ENCODE results near the gene MTNR1A. TPM values are rescaled to one million over a fixed set of nuclear protein-coding genes. Genes with fewer than 3 reads are reported as not detected.

The MTNR1A gene
- total and polyA plus RNA-seq, 2 donors from 2014 or later: 1.5 TPM; not detected in 1

DNA sequence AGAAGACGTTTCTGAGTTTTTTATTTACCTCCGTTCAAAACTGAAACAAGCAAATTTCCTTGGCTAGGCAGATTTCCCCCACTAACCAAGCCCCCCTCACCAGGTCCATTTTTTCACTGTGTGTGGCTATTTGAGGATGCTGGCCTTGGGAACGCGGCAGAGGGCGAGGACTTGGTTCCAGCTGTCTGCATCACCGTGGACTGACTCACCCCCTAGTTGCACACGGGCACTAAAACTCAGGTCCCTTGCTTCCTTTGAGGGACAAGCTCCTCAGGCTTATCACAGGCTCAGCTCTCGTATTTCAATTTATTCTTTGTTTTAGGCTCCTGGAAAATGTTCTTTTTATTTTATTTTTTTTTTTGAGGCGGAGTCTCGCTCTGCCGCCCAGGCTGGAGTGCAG is 8.4 kb upstream of the MTNR1A start:
- Histone ChIP-seq H3K27me3 (ENCODE audit: control insufficient read depth, insufficient read depth, low read length) (no peaks in the 10 kb centered on the region), H3K4me1 (ENCODE audit: control insufficient read depth in 2 of 3, insufficient read depth in 2 of 3, low read depth in 1 of 3, low read length in 3 of 3) (no peaks in the 10 kb centered on the region), H3K4me3 (ENCODE audit: low read length in 3 of 3) (no peak overlapping the region), H3K36me3 (ENCODE audit: control insufficient read depth in 2 of 3, insufficient read depth in 3 of 3, low read length in 3 of 3) (no peaks in the 10 kb centered on the region), H3K9me3 (ENCODE audit: control insufficient read depth in 2 of 3, insufficient read depth in 1 of 3, low read length in 3 of 3) (peaks cover 0 to 6% (median 0%) of the 10 kb centered on the region in 3 donors), H3K27ac (ENCODE audit: low read depth in 2 of 2, low read length in 2 of 2) (no peak overlapping the region), H3K9ac (ENCODE audit: low read length in 3 of 3) (no peak overlapping the region)
- intact Hi-C loops (cut with DNase I): no loop called here
- FAIRE-seq (no peak), DNase-seq (no peak)
- TF ChIP-seq, protein P1, sequence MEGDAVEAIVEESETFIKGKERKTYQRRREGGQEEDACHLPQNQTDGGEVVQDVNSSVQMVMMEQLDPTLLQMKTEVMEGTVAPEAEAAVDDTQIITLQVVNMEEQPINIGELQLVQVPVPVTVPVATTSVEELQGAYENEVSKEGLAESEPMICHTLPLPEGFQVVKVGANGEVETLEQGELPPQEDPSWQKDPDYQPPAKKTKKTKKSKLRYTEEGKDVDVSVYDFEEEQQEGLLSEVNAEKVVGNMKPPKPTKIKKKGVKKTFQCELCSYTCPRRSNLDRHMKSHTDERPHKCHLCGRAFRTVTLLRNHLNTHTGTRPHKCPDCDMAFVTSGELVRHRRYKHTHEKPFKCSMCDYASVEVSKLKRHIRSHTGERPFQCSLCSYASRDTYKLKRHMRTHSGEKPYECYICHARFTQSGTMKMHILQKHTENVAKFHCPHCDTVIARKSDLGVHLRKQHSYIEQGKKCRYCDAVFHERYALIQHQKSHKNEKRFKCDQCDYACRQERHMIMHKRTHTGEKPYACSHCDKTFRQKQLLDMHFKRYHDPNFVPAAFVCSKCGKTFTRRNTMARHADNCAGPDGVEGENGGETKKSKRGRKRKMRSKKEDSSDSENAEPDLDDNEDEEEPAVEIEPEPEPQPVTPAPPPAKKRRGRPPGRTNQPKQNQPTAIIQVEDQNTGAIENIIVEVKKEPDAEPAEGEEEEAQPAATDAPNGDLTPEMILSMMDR (IDR thresholded peaks at IDR 0.05; ENCODE audit: borderline replicate concordance, extremely low read depth, insufficient read depth): no peak

DNA sequence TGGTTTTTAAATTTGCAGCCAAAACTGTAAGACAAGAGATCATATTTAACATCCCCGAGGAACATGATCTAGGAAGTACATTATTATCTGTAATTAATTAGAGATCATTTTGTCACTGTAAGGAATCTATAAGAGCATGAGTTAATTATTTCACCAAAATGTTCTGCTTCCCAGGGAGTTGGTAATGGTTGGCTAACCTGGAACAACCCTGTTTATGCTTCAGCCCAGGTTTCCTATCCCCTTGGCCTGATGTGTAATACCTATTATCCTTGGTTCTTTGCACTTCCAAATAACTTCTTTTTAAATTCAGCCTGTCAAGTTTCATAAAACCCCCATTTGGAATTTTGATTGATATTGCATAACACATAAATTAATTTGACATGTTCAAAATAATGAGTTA is 6.4 kb upstream of the MTNR1A start:
- no peak for FAIRE-seq
- Histone ChIP-seq H3K9ac (ENCODE audit: low read length in 3 of 3) (no peak overlapping the region), H3K4me1 (ENCODE audit: control insufficient read depth in 2 of 3, insufficient read depth in 2 of 3, low read depth in 1 of 3, low read length in 3 of 3) (no peaks in the 10 kb centered on the region), H3K27me3 (ENCODE audit: control insufficient read depth, insufficient read depth, low read length) (no peaks in the 10 kb centered on the region), H3K27ac (ENCODE audit: low read depth in 2 of 2, low read length in 2 of 2) (no peak overlapping the region), H3K9me3 (ENCODE audit: control insufficient read depth in 2 of 3, insufficient read depth in 1 of 3, low read length in 3 of 3) (peaks cover 0 to 6% (median 0%) of the 10 kb centered on the region in 3 donors), H3K36me3 (ENCODE audit: control insufficient read depth in 2 of 3, insufficient read depth in 3 of 3, low read length in 3 of 3) (no peaks in the 10 kb centered on the region), H3K4me3 (ENCODE audit: low read length in 3 of 3) (no peak overlapping the region)
- TF ChIP-seq, protein P1 (IDR thresholded peaks at IDR 0.05; ENCODE audit: borderline replicate concordance, extremely low read depth, insufficient read depth): no peak
- intact Hi-C loops (cut with DNase I): no loop called here
- peak in 2 of 5 donors; percentile 36 to 54 for DNase-seq

DNA sequence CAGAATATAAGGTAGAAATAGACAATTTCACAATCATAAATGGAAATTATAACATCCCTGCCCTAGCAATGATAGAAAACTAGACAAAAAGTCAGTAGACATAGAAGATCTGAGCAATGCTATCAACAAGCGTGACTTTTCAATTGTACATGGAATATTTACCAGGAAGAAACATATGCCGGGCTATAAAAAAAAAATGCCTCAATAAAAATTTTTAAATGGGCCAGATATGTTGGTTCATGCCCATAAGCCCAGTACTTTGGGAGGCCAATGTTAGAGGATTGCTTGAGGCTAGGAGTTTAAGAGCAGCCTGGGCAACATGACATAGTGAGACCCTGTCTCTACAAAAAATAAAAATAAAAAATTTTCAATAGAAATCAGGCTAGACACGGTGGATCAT is 5.3 kb upstream of the MTNR1A start:
- Histone ChIP-seq H3K36me3 (ENCODE audit: control insufficient read depth in 2 of 3, insufficient read depth in 3 of 3, low read length in 3 of 3) (no peaks in the 10 kb centered on the region), H3K27ac (ENCODE audit: low read depth in 2 of 2, low read length in 2 of 2) (no peak overlapping the region), H3K4me3 (ENCODE audit: low read length in 3 of 3) (no peak overlapping the region), H3K9ac (ENCODE audit: low read length in 3 of 3) (no peak overlapping the region), H3K27me3 (ENCODE audit: control insufficient read depth, insufficient read depth, low read length) (no peaks in the 10 kb centered on the region), H3K9me3 (ENCODE audit: control insufficient read depth in 2 of 3, insufficient read depth in 1 of 3, low read length in 3 of 3) (peaks cover 0 to 6% (median 0%) of the 10 kb centered on the region in 3 donors), H3K4me1 (ENCODE audit: control insufficient read depth in 2 of 3, insufficient read depth in 2 of 3, low read depth in 1 of 3, low read length in 3 of 3) (no peaks in the 10 kb centered on the region)
- TF ChIP-seq, protein P1 (IDR thresholded peaks at IDR 0.05; ENCODE audit: borderline replicate concordance, extremely low read depth, insufficient read depth): no peak
- FAIRE-seq: no peak
- intact Hi-C loops (cut with DNase I): no loop called here
- no peak for DNase-seq

DNA sequence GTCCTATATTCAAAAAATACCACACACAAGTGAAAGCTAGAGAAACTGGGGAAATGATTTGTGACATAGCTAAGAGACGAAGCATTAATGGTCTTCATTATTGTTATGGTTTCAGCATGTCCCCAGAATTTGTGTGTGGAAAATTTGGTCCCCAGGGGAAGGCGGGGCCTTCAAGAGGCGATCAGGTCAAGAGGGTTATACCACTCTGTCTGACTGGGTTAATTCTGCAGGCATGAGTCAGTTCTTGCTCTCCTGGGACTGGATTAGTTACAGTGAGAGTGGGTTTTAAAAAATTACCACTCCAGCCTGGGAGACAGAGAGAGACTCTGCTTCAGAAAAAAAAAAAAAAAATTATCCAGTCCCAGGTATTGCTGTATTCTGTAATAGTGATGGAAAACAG is 2.1 kb upstream of the MTNR1A start:
- Histone ChIP-seq H3K9ac (ENCODE audit: low read length in 3 of 3) (no peak overlapping the region), H3K9me3 (ENCODE audit: control insufficient read depth in 2 of 3, insufficient read depth in 1 of 3, low read length in 3 of 3) (peaks cover 0 to 6% (median 0%) of the 10 kb centered on the region in 3 donors), H3K27me3 (ENCODE audit: control insufficient read depth, insufficient read depth, low read length) (no peaks in the 10 kb centered on the region), H3K4me3 (ENCODE audit: low read length in 3 of 3) (no peak overlapping the region), H3K36me3 (ENCODE audit: control insufficient read depth in 2 of 3, insufficient read depth in 3 of 3, low read length in 3 of 3) (no peaks in the 10 kb centered on the region), H3K27ac (ENCODE audit: low read depth in 2 of 2, low read length in 2 of 2) (no peak overlapping the region), H3K4me1 (ENCODE audit: control insufficient read depth in 2 of 3, insufficient read depth in 2 of 3, low read depth in 1 of 3, low read length in 3 of 3) (peaks cover 0 to 2% (median 0%) of the 10 kb centered on the region in 3 donors)
- DNase-seq (no peak), FAIRE-seq (no peak)
- TF ChIP-seq, protein P1 (IDR thresholded peaks at IDR 0.05; ENCODE audit: borderline replicate concordance, extremely low read depth, insufficient read depth): no peak
- intact Hi-C loops (cut with DNase I): no loop called here

Measured in kidney (tissue), 14 donors.